HEK293 (cell line): Measurements from ENCODE around the gene SIDT2.
A peak's percentile ranks its signal among the peaks of the same experiment; 100 is the strongest.

ENCODE experiments used
- CTCF ChIA-PET: fragments of 350-600 bp; formaldehyde crosslinking; extraction: SDS; loops from one replicate; lab custom pipeline; 2021; ENCODE audit warnings: antibody characterized with exemption; lab: Yijun Ruan, JAX
- POLR2A ChIA-PET: fragments of 300-600 bp; formaldehyde crosslinking; extraction: SDS; loops from one replicate; lab custom pipeline; 2020; ENCODE audit warnings: antibody characterized with exemption, inconsistent platforms; lab: Yijun Ruan, JAX
- H3K27ac ChIP-seq: fragments of 200-500 bp; sonication (Bioruptor generic); 2 replicates; pipeline ENCODE4 v1.5.1; 2014; ENCODE audit warnings: low read depth, low read length, control low read depth, inconsistent platforms; ENCODE audit errors: extremely low read depth
- H3K36me3 ChIP-seq, 2 experiments: fragments of 200-500 bp in 1 of 2; sonication (Bioruptor generic) in 1 of 2; 1 replicate in 1 of 2; 2 replicates in 1 of 2; pipeline ENCODE4 v1.5.1; 2014 to 2017; ENCODE audit warnings: inconsistent platforms in 2 of 2, low read length in 2 of 2; ENCODE audit not compliant: control insufficient read depth in 2 of 2, insufficient read depth in 1 of 2
- H3K4me1 ChIP-seq: fragments of 200-500 bp; sonication (Bioruptor generic); 2 replicates; pipeline ENCODE4 v1.5.1; 2014; ENCODE audit warnings: mild to moderate bottlenecking, low read length, inconsistent platforms; ENCODE audit not compliant: control insufficient read depth, insufficient read depth
- H3K4me3 ChIP-seq: 2 replicates; pipeline ENCODE4 v1.5.1; 2011; ENCODE audit warnings: low read depth, mild to moderate bottlenecking, control low read depth, low read length, moderate library complexity
- H3K9me3 ChIP-seq: fragments of 200-500 bp; sonication (Bioruptor generic); 2 replicates; pipeline ENCODE4 v1.5.1; 2014; ENCODE audit warnings: low read depth, low read length, inconsistent platforms; ENCODE audit not compliant: control insufficient read depth, insufficient read depth
- GLIS1 ChIP-seq: fragments of 450-650 bp; formaldehyde crosslinking; IDR thresholded peaks from 2 replicates; pipeline ENCODE4 v1.5.1; 2016; ENCODE audit warnings: missing biosample characterization, missing genetic modification characterization
- HIC1 ChIP-seq: fragments of 450-650 bp; formaldehyde crosslinking; IDR thresholded peaks from 2 replicates; pipeline ENCODE4 v1.5.1; 2016; ENCODE audit warnings: missing biosample characterization, missing genetic modification characterization
- INSM2 ChIP-seq: fragments of 450-650 bp; formaldehyde crosslinking; IDR thresholded peaks from 2 replicates; pipeline ENCODE4 v1.5.1; 2016; ENCODE audit warnings: missing biosample characterization, missing genetic modification characterization
- KLF7 ChIP-seq: fragments of 450-650 bp; formaldehyde crosslinking; IDR thresholded peaks from 2 replicates; pipeline ENCODE4 v1.5.1; 2016; ENCODE audit warnings: missing biosample characterization, missing genetic modification characterization, borderline replicate concordance
- SALL2 ChIP-seq: fragments of 450-650 bp; formaldehyde crosslinking; IDR thresholded peaks from 2 replicates; pipeline ENCODE4 v1.5.0; 2017; ENCODE audit warnings: missing biosample characterization, mild to moderate bottlenecking, missing genetic modification characterization, borderline replicate concordance
- WT1 ChIP-seq: fragments of 450-650 bp; formaldehyde crosslinking; IDR thresholded peaks from 2 replicates; pipeline ENCODE4 v1.5.1; 2016; ENCODE audit warnings: missing biosample characterization, missing genetic modification characterization
- ZBTB20 ChIP-seq: fragments of 450-650 bp; formaldehyde crosslinking; IDR thresholded peaks from 2 replicates; pipeline ENCODE4 v1.5.1; 2016; ENCODE audit warnings: missing biosample characterization, missing genetic modification characterization
- ZBTB8A ChIP-seq: fragments of 450-650 bp; formaldehyde crosslinking; IDR thresholded peaks from 2 replicates; pipeline ENCODE4 v1.5.1; 2016; ENCODE audit warnings: missing biosample characterization, missing genetic modification characterization
- ZFP3 ChIP-seq: fragments of 450-650 bp; formaldehyde crosslinking; IDR thresholded peaks from 2 replicates; pipeline ENCODE4 v1.5.1; 2016; ENCODE audit warnings: low read depth, missing biosample characterization, missing genetic modification characterization
- ZFP69B ChIP-seq: fragments of 450-650 bp; formaldehyde crosslinking; IDR thresholded peaks from 2 replicates; pipeline ENCODE4 v1.5.1; 2016; ENCODE audit warnings: missing biosample characterization, missing genetic modification characterization
- ZIC2 ChIP-seq: fragments of 450-650 bp; formaldehyde crosslinking; IDR thresholded peaks from 2 replicates; pipeline ENCODE4 v1.5.1; 2016; ENCODE audit warnings: missing biosample characterization, missing genetic modification characterization
- ZNF10 ChIP-seq: fragments of 450-650 bp; formaldehyde crosslinking; IDR thresholded peaks from 2 replicates; pipeline ENCODE4 v1.5.1; 2017; ENCODE audit warnings: missing biosample characterization, missing genetic modification characterization
- ZNF112 ChIP-seq: fragments of 450-650 bp; formaldehyde crosslinking; IDR thresholded peaks from 2 replicates; pipeline ENCODE4 v1.5.0; 2017; ENCODE audit warnings: missing biosample characterization, missing genetic modification characterization
- ZNF121 ChIP-seq: fragments of 450-650 bp; formaldehyde crosslinking; IDR thresholded peaks from 2 replicates; pipeline ENCODE4 v1.5.1; 2016; ENCODE audit warnings: missing biosample characterization, missing genetic modification characterization
- ZNF366 ChIP-seq: fragments of 450-650 bp; formaldehyde crosslinking; conservative IDR thresholded peaks from 2 replicates; pipeline ENCODE4 v1.5.1; 2016; ENCODE audit warnings: missing biosample characterization, missing genetic modification characterization
- ZNF48 ChIP-seq: fragments of 450-650 bp; formaldehyde crosslinking; IDR thresholded peaks from 2 replicates; pipeline ENCODE4 v1.5.1; 2016; ENCODE audit warnings: missing biosample characterization, missing genetic modification characterization
- ZNF544 ChIP-seq: fragments of 450-650 bp; formaldehyde crosslinking; IDR thresholded peaks from 2 replicates; pipeline ENCODE4 v1.5.0; 2017; ENCODE audit warnings: missing biosample characterization, missing genetic modification characterization
- ZNF645 ChIP-seq: fragments of 450-650 bp; formaldehyde crosslinking; IDR thresholded peaks from 2 replicates; pipeline ENCODE4; 2016; ENCODE audit warnings: missing biosample characterization, missing genetic modification characterization
- ZNF654 ChIP-seq: fragments of 450-650 bp; formaldehyde crosslinking; IDR thresholded peaks from 2 replicates; pipeline ENCODE4 v1.5.1; 2016; ENCODE audit warnings: low read depth, missing biosample characterization, missing genetic modification characterization
- ZNF792 ChIP-seq: fragments of 450-650 bp; formaldehyde crosslinking; IDR thresholded peaks from 2 replicates; pipeline ENCODE4 v1.5.1; 2016; ENCODE audit warnings: missing biosample characterization, missing genetic modification characterization
- ZSCAN5A ChIP-seq: fragments of 450-650 bp; formaldehyde crosslinking; IDR thresholded peaks from 2 replicates; pipeline ENCODE4 v1.5.1; 2016; ENCODE audit warnings: missing biosample characterization, missing genetic modification characterization
- ZXDB ChIP-seq: fragments of 450-650 bp; formaldehyde crosslinking; IDR thresholded peaks from 2 replicates; pipeline ENCODE4 v1.5.1; 2016; ENCODE audit warnings: missing biosample characterization, missing genetic modification characterization
- TF ChIP-seq, protein P1 (sequence below): fragments of 450-650 bp; formaldehyde crosslinking; IDR thresholded peaks from 2 replicates; pipeline ENCODE4 v1.5.1; 2017; ENCODE audit warnings: missing biosample characterization, missing genetic modification characterization
- TF ChIP-seq, protein P2 (sequence below): fragments of 450-650 bp; IDR thresholded peaks from 2 replicates; pipeline ENCODE4 v1.5.1; 2018; ENCODE audit warnings: missing biosample characterization, missing genetic modification characterization

Gene SIDT2

GRCh38 chr11:117229931-117230285 lies 51.4 kb downstream of the SIDT2 start:
- H3K9me3 ChIP-seq = no peaks in the 10 kb centered on the region
- no peak overlapping the region for H3K4me3 ChIP-seq
- CTCF ChIA-PET = interaction anchor here (0.6 to 8.1 kb wide), 5 partner anchors 8 to 497 kb away, joined by 3 to 71 read pairs (median 5); partner anchors contain the start of gene SIDT2
- TF ChIP-seq ZIC2 (tag by site-specific recombination) = peak; percentile 41
- TF ChIP-seq ZNF366 (tag by site-specific recombination) = no peak
- TF ChIP-seq GLIS1 (tag by site-specific recombination) = peak; percentile 18; the same call in 1 of the 2 replicates
- TF ChIP-seq ZBTB8A = no peak
- no peak for TF ChIP-seq ZFP69B
- TF ChIP-seq ZNF48 (tag by site-specific recombination) = no peak
- TF ChIP-seq SALL2 = no peak
- TF ChIP-seq WT1 (tag by site-specific recombination) = no peak
- TF ChIP-seq ZNF121 (tag by site-specific recombination) = no peak
- TF ChIP-seq, all 188 proteins: peak for 2
- POLR2A ChIA-PET = interaction anchor here (0.5 kb wide), 1 partner anchor 102 kb away, joined by 3 read pairs; no protein-coding TSS in a partner anchor
- H3K4me1 ChIP-seq = no peaks in the 10 kb centered on the region
- no peak overlapping the region for H3K27ac ChIP-seq
- peaks cover 0 to 56% of the 10 kb centered on the region in 2 experiments; a peak in 1 of 3 replicates for H3K36me3 ChIP-seq

GRCh38 chr11:117230286-117230961 lies 51.9 kb downstream of the SIDT2 start:
- no peak overlapping the region for H3K27ac ChIP-seq
- peaks cover 0 to 52% of the 10 kb centered on the region in 2 experiments; a peak in 1 of 3 replicates for H3K36me3 ChIP-seq
- H3K9me3 ChIP-seq = no peaks in the 10 kb centered on the region
- TF ChIP-seq ZNF48 (tag by site-specific recombination) (no peak), ZBTB20 (tag by site-specific recombination) (no peak), ZSCAN5A (tag by site-specific recombination) (no peak), ZNF544 (tag by site-specific recombination) (no peak), INSM2 (tag by site-specific recombination) (no peak), ZNF654 (tag by site-specific recombination) (no peak), KLF7 (tag by site-specific recombination) (no peak), ZNF366 (tag by site-specific recombination) (no peak), ZNF792 (no peak), HIC1 (no peak), ZFP3 (tag by site-specific recombination) (no peak), ZNF645 (no peak), ZXDB (tag by site-specific recombination) (no peak), ZNF10 (tag by site-specific recombination) (no peak), GLIS1 (tag by site-specific recombination) (no peak), ZNF112 (tag by site-specific recombination) (no peak)
- TF ChIP-seq, protein P1, sequence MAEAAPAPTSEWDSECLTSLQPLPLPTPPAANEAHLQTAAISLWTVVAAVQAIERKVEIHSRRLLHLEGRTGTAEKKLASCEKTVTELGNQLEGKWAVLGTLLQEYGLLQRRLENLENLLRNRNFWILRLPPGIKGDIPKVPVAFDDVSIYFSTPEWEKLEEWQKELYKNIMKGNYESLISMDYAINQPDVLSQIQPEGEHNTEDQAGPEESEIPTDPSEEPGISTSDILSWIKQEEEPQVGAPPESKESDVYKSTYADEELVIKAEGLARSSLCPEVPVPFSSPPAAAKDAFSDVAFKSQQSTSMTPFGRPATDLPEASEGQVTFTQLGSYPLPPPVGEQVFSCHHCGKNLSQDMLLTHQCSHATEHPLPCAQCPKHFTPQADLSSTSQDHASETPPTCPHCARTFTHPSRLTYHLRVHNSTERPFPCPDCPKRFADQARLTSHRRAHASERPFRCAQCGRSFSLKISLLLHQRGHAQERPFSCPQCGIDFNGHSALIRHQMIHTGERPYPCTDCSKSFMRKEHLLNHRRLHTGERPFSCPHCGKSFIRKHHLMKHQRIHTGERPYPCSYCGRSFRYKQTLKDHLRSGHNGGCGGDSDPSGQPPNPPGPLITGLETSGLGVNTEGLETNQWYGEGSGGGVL (tag by site-specific recombination) = no peak
- TF ChIP-seq, protein P2, sequence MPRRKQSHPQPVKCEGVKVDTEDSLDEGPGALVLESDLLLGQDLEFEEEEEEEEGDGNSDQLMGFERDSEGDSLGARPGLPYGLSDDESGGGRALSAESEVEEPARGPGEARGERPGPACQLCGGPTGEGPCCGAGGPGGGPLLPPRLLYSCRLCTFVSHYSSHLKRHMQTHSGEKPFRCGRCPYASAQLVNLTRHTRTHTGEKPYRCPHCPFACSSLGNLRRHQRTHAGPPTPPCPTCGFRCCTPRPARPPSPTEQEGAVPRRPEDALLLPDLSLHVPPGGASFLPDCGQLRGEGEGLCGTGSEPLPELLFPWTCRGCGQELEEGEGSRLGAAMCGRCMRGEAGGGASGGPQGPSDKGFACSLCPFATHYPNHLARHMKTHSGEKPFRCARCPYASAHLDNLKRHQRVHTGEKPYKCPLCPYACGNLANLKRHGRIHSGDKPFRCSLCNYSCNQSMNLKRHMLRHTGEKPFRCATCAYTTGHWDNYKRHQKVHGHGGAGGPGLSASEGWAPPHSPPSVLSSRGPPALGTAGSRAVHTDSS (tag by site-specific recombination) = no peak
- H3K4me3 ChIP-seq = no peak overlapping the region
- ChIA-PET CTCF (interaction anchor here (0.6 to 8.1 kb wide), 6 partner anchors 8 to 498 kb away, joined by 3 to 71 read pairs (median 5); partner anchors contain the start of gene SIDT2), POLR2A (interaction anchor here (0.7 to 1.3 kb wide), 2 partner anchors 97 to 533 kb away, joined by 3 to 5 read pairs; partner anchors contain the start of gene CEP164)
- no peaks in the 10 kb centered on the region for H3K4me1 ChIP-seq
